Neural cell (in vitro differentiated cells): Measurements from ENCODE around the gene PSMB4. TPM values are rescaled to one million over a fixed set of nuclear protein-coding genes. Genes with fewer than 3 reads are reported as not detected.
"Not testable (repeated sequence)": the region's sequence is repeated elsewhere in the genome, so short reads cannot be mapped to it uniquely, and the experiment has no call there.

Experiments used
- H2AFZ ChIP-seq: fragments of 200-600, 300-800 bp; sonication (generic), shearing (Covaris generic); 2 replicates; pipeline ENCODE4 v1.6.0; 2014; ENCODE audit warnings: low read depth, mild to moderate bottlenecking, antibody characterized with exemption, low read length, moderate library complexity
- H3F3A ChIP-seq: fragments of 200-600 bp; shearing (Covaris generic); 2 replicates; pipeline ENCODE4 v1.6.1; 2016; ENCODE audit warnings: mild to moderate bottlenecking, moderate library complexity, mixed read lengths, antibody characterized with exemption, low read length; ENCODE audit not compliant: insufficient read depth, poor library complexity, severe bottlenecking
- H3K27ac ChIP-seq: fragments of 200-600, 300-800 bp; sonication (generic), shearing (Covaris generic); 2 replicates; pipeline ENCODE4 v1.5.1; 2014; ENCODE audit warnings: mild to moderate bottlenecking, low read length, moderate library complexity
- H3K27me3 ChIP-seq: fragments of 300-800, 200-600 bp; sonication (generic), shearing (Covaris generic); 2 replicates; pipeline ENCODE4 v1.6.0; 2014; ENCODE audit warnings: mild to moderate bottlenecking, low read depth, low read length, moderate library complexity; ENCODE audit not compliant: insufficient read depth
- H3K36me3 ChIP-seq: fragments of 300-800, 200-600 bp; sonication (generic), shearing (Covaris generic); 2 replicates; pipeline ENCODE4 v1.5.1; 2014; ENCODE audit warnings: mild to moderate bottlenecking, antibody characterized with exemption, low read length, moderate library complexity; ENCODE audit not compliant: insufficient read depth
- H3K4me2 ChIP-seq: fragments of 300-800, 200-600 bp; sonication (generic), shearing (Covaris generic); 2 replicates; pipeline ENCODE4 v1.6.0; 2014; ENCODE audit warnings: mild to moderate bottlenecking, low read length
- H3K4me3 ChIP-seq: fragments of 300-800, 200-600 bp; sonication (generic), shearing (Covaris generic); 2 replicates; pipeline ENCODE4 v1.5.1; 2014; ENCODE audit warnings: mild to moderate bottlenecking, low read length, moderate library complexity
- H3K79me2 ChIP-seq: fragments of 200-600 bp; shearing (Covaris generic); replicated peaks from 2 replicates; pipeline ENCODE4 v1.6.0; 2014; ENCODE audit warnings: mild to moderate bottlenecking, low read length, moderate library complexity; ENCODE audit not compliant: insufficient read depth
- H3K9ac ChIP-seq: fragments of 300-800, 200-600 bp; sonication (generic), shearing (Covaris generic); 2 replicates; pipeline ENCODE4 v1.6.1; 2016; ENCODE audit warnings: mild to moderate bottlenecking, low read length, mixed read lengths
- H3K9me2 ChIP-seq: fragments of 200-600 bp; shearing (Covaris generic); 2 replicates; pipeline ENCODE4 v1.6.1; 2016; ENCODE audit warnings: mild to moderate bottlenecking, low read length, mixed read lengths; ENCODE audit not compliant: insufficient read depth
- H3K9me3 ChIP-seq: fragments of 200-600, 300-800 bp; sonication (generic), shearing (Covaris generic); 2 replicates; pipeline ENCODE4 v1.6.1; 2016; ENCODE audit warnings: mild to moderate bottlenecking, mixed run types, low read length, moderate library complexity, mixed read lengths
- H4K20me1 ChIP-seq: fragments of 200-600 bp; shearing (Covaris generic); 2 replicates; pipeline ENCODE4 v1.6.1; 2016; ENCODE audit warnings: mild to moderate bottlenecking, mixed run types; ENCODE audit not compliant: insufficient read depth
- CTCF ChIP-seq: fragments of 450-650 bp; IDR thresholded peaks from 2 replicates; pipeline ENCODE4 v1.5.1; 2014; ENCODE audit warnings: antibody characterized with exemption, mild to moderate bottlenecking, moderate library complexity; ENCODE audit not compliant: poor library complexity, severe bottlenecking
- EP300 ChIP-seq: fragments of 450-650 bp; conservative IDR thresholded peaks from 2 replicates; pipeline ENCODE4 v1.6.1; 2014; ENCODE audit warnings: antibody characterized with exemption, mild to moderate bottlenecking, moderate library complexity; ENCODE audit not compliant: poor library complexity, severe bottlenecking
- EZH2 ChIP-seq: fragments of 200-600, 300-800 bp; shearing (Covaris generic), sonication (generic); IDR thresholded peaks from 2 replicates; pipeline ENCODE4 v1.6.1; 2014; ENCODE audit warnings: antibody characterized with exemption, low read length, borderline replicate concordance, mild to moderate bottlenecking; ENCODE audit not compliant: insufficient read depth, poor library complexity, severe bottlenecking
- MXI1 ChIP-seq: fragments of 450-650 bp; conservative IDR thresholded peaks from 2 replicates; pipeline ENCODE4 v1.6.1; 2014; ENCODE audit warnings: antibody characterized with exemption, mild to moderate bottlenecking; ENCODE audit not compliant: poor library complexity, severe bottlenecking
- POLR2AphosphoS5 ChIP-seq: IDR thresholded peaks from 2 replicates; pipeline ENCODE4 v1.6.1; 2012
- RAD21 ChIP-seq: fragments of 450-650 bp; conservative IDR thresholded peaks from 2 replicates; pipeline ENCODE4 v1.6.1; 2014; ENCODE audit warnings: antibody characterized with exemption, mild to moderate bottlenecking, moderate library complexity
- SMC3 ChIP-seq: fragments of 450-650 bp; conservative IDR thresholded peaks from 2 replicates; pipeline ENCODE4 v1.6.1; 2014; ENCODE audit warnings: antibody characterized with exemption, mild to moderate bottlenecking, moderate library complexity; ENCODE audit not compliant: poor library complexity
- TAF1 ChIP-seq: IDR thresholded peaks from 2 replicates; pipeline ENCODE4 v1.6.1; 2012; ENCODE audit warnings: low read depth
- polyA plus RNA-seq: library from polyadenylated mRNA; depleted of rRNA; stranded (reverse); fragments of >200 nt; gene quantifications from 2 replicates; pipeline ENCODE4 v1.2.3, GENCODE V29; 2014
- TF ChIP-seq, protein P1 (sequence below): IDR thresholded peaks from 2 replicates; pipeline ENCODE4 v1.6.1; 2012; ENCODE audit warnings: borderline replicate concordance

The PSMB4 gene
- polyA plus RNA-seq, 1 donor from 2014 or later, result 695 TPM

GRCh38 chr1:151386002-151386401 is 13.4 kb upstream of the PSMB4 start:
- no peaks in the 10 kb centered on the region for H3F3A ChIP-seq
- H3K9me3 ChIP-seq, result no peaks in the 10 kb centered on the region
- H4K20me1 ChIP-seq, result no peaks in the 10 kb centered on the region
- no peaks in the 10 kb centered on the region for H3K9me2 ChIP-seq
- no peak overlapping the region for H3K4me3 ChIP-seq
- H3K27me3 ChIP-seq, result no peaks in the 10 kb centered on the region
- no peak for TF ChIP-seq TAF1
- no peak for TF ChIP-seq POLR2AphosphoS5
- TF ChIP-seq, protein P1, sequence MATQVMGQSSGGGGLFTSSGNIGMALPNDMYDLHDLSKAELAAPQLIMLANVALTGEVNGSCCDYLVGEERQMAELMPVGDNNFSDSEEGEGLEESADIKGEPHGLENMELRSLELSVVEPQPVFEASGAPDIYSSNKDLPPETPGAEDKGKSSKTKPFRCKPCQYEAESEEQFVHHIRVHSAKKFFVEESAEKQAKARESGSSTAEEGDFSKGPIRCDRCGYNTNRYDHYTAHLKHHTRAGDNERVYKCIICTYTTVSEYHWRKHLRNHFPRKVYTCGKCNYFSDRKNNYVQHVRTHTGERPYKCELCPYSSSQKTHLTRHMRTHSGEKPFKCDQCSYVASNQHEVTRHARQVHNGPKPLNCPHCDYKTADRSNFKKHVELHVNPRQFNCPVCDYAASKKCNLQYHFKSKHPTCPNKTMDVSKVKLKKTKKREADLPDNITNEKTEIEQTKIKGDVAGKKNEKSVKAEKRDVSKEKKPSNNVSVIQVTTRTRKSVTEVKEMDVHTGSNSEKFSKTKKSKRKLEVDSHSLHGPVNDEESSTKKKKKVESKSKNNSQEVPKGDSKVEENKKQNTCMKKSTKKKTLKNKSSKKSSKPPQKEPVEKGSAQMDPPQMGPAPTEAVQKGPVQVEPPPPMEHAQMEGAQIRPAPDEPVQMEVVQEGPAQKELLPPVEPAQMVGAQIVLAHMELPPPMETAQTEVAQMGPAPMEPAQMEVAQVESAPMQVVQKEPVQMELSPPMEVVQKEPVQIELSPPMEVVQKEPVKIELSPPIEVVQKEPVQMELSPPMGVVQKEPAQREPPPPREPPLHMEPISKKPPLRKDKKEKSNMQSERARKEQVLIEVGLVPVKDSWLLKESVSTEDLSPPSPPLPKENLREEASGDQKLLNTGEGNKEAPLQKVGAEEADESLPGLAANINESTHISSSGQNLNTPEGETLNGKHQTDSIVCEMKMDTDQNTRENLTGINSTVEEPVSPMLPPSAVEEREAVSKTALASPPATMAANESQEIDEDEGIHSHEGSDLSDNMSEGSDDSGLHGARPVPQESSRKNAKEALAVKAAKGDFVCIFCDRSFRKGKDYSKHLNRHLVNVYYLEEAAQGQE, result no peak
- TF ChIP-seq CTCF, result no peak
- TF ChIP-seq MXI1, result no peak
- TF ChIP-seq EZH2, result no peak
- no peak for TF ChIP-seq RAD21
- TF ChIP-seq EP300, result no peak
- no peak for TF ChIP-seq SMC3
- no peaks in the 10 kb centered on the region for H3K79me2 ChIP-seq
- no peak overlapping the region for H3K9ac ChIP-seq
- no peaks in the 10 kb centered on the region for H3K36me3 ChIP-seq
- no peak overlapping the region for H2AFZ ChIP-seq
- H3K4me2 ChIP-seq, result no peak overlapping the region
- no peak overlapping the region for H3K27ac ChIP-seq

- not testable (repeated sequence) for H3K27ac ChIP-seq, H3K4me2 ChIP-seq, H3K9me2 ChIP-seq, H3K36me3 ChIP-seq, H3K4me3 ChIP-seq, H3K79me2 ChIP-seq, H4K20me1 ChIP-seq, H3K27me3 ChIP-seq, H2AFZ ChIP-seq, H3K9ac ChIP-seq, H3K9me3 ChIP-seq, H3F3A ChIP-seq
These were observed 8.9 kb upstream of the PSMB4 start for GRCh38 chr1:151390221-151391078.
